ENCODE measurements around the gene NF1.
A peak's percentile ranks its signal among the peaks of the same experiment; 100 is the strongest.
"Not testable (repeated sequence)": the region's sequence is repeated elsewhere in the genome, so short reads cannot be mapped to it uniquely, and the experiment has no call there.

Gene NF1

GRCh38 chr17:31275116-31275515, 180.3 kb downstream of the NF1 start:
- no peaks in the 10 kb centered on the region for H3K9me3 Mint-ChIP-seq
- no peaks in the 10 kb centered on the region for H3K27me3 Mint-ChIP-seq
- peaks cover 0 to 2% of the 10 kb centered on the region in 2 donors for H3K4me1 Mint-ChIP-seq
- DNase-seq, result no peak
- no peak for ATAC-seq (replicated peaks)
- H3K36me3 Mint-ChIP-seq, result peaks cover 6 to 36% of the 10 kb centered on the region in 2 donors
- no peak overlapping the region for H3K4me3 Mint-ChIP-seq
- H3K27ac Mint-ChIP-seq, result no peak overlapping the region

GRCh38 chr17:31279401-31279800, 184.6 kb downstream of the NF1 start:
- peaks cover 5 to 38% of the 10 kb centered on the region in 2 donors for H3K36me3 Mint-ChIP-seq
- no peaks in the 10 kb centered on the region for H3K9me3 Mint-ChIP-seq
- no peak for ATAC-seq (replicated peaks)
- H3K27me3 Mint-ChIP-seq, result no peaks in the 10 kb centered on the region
- no peak overlapping the region for H3K4me3 Mint-ChIP-seq
- H3K4me1 Mint-ChIP-seq, result peaks cover 0 to 2% of the 10 kb centered on the region in 2 donors
- no peak for DNase-seq
- no peak overlapping the region for H3K27ac Mint-ChIP-seq

- Mint-ChIP-seq H3K4me3 (no peak overlapping the region), H3K27me3 (no peaks in the 10 kb centered on the region), H3K27ac (no peak overlapping the region), H3K9me3 (no peaks in the 10 kb centered on the region), H3K36me3 (peaks cover 5 to 30% of the 10 kb centered on the region in 2 donors), H3K4me1 (no peaks in the 10 kb centered on the region)
- DNase-seq, result no peak
- ATAC-seq (replicated peaks), result no peak
These were observed 186.3 kb downstream of the NF1 start for GRCh38 chr17:31281061-31281460.

- DNase-seq (no peak), ATAC-seq (replicated peaks) (no peak)
- Mint-ChIP-seq H3K4me1 (no peaks in the 10 kb centered on the region), H3K27me3 (no peaks in the 10 kb centered on the region), H3K27ac (no peak overlapping the region), H3K9me3 (no peaks in the 10 kb centered on the region), H3K36me3 (peaks cover 5 to 21% of the 10 kb centered on the region in 2 donors), H3K4me3 (no peak overlapping the region)
These were observed 189.1 kb downstream of the NF1 start for GRCh38 chr17:31283841-31284240.

- Mint-ChIP-seq H3K4me1 (peaks cover 2 to 6% of the 10 kb centered on the region in 2 donors), H3K4me3 (no peak overlapping the region), H3K27ac (no peak overlapping the region), H3K9me3 (no peaks in the 10 kb centered on the region), H3K36me3 (peaks cover 4 to 12% of the 10 kb centered on the region in 2 donors), H3K27me3 (no peaks in the 10 kb centered on the region)
- ATAC-seq (replicated peaks) (no peak), DNase-seq (no peak)
These were observed 191.8 kb downstream of the NF1 start for GRCh38 chr17:31286587-31286986.

- peaks cover 6 to 11% of the 10 kb centered on the region in 2 donors for H3K36me3 Mint-ChIP-seq
- not testable (repeated sequence) for H3K27ac Mint-ChIP-seq; H3K4me3 Mint-ChIP-seq; H3K27me3 Mint-ChIP-seq; H3K4me1 Mint-ChIP-seq; DNase-seq; ATAC-seq (replicated peaks); H3K9me3 Mint-ChIP-seq
These were observed 193.2 kb downstream of the NF1 start for GRCh38 chr17:31287932-31288331.

GRCh38 chr17:31289790-31290189, 195.0 kb downstream of the NF1 start:
- Mint-ChIP-seq H3K9me3 (no peaks in the 10 kb centered on the region), H3K36me3 (peaks cover 7 to 11% of the 10 kb centered on the region in 2 donors), H3K4me3 (no peak overlapping the region), H3K27ac (no peak overlapping the region), H3K4me1 (peaks cover 2 to 6% of the 10 kb centered on the region in 2 donors), H3K27me3 (no peaks in the 10 kb centered on the region)
- DNase-seq, result no peak
- no peak for ATAC-seq (replicated peaks)

- DNase-seq (no peak), ATAC-seq (replicated peaks) (no peak)
- Mint-ChIP-seq H3K36me3 (peaks cover 9 to 11% of the 10 kb centered on the region in 2 donors), H3K4me1 (peaks cover 4 to 6% of the 10 kb centered on the region in 2 donors), H3K27me3 (no peaks in the 10 kb centered on the region), H3K4me3 (no peak overlapping the region), H3K27ac (no peak overlapping the region), H3K9me3 (no peaks in the 10 kb centered on the region)
These were observed 197.0 kb downstream of the NF1 start for GRCh38 chr17:31291820-31292219.

- Mint-ChIP-seq H3K36me3 (peaks cover 5 to 9% of the 10 kb centered on the region in 2 donors), H3K4me3 (no peak overlapping the region), H3K27ac (no peak overlapping the region), H3K4me1 (peaks cover 4 to 6% of the 10 kb centered on the region in 2 donors), H3K9me3 (no peaks in the 10 kb centered on the region), H3K27me3 (no peaks in the 10 kb centered on the region)
- ATAC-seq (replicated peaks) (no peak), DNase-seq (no peak)
These were observed 198.8 kb downstream of the NF1 start for GRCh38 chr17:31293581-31293980.

- peaks cover 4 to 6% of the 10 kb centered on the region in 2 donors for H3K4me1 Mint-ChIP-seq
- DNase-seq, result no peak
- H3K9me3 Mint-ChIP-seq, result no peaks in the 10 kb centered on the region
- H3K4me3 Mint-ChIP-seq, result no peak overlapping the region
- no peaks in the 10 kb centered on the region for H3K27me3 Mint-ChIP-seq
- ATAC-seq (replicated peaks), result no peak
- peaks cover 5 to 9% of the 10 kb centered on the region in 2 donors for H3K36me3 Mint-ChIP-seq
- no peak overlapping the region for H3K27ac Mint-ChIP-seq
These were observed 199.5 kb downstream of the NF1 start for GRCh38 chr17:31294231-31294630.

GRCh38 chr17:31294820-31295488, 200.2 kb downstream of the NF1 start:
- Mint-ChIP-seq H3K4me1 (peaks cover 4 to 6% of the 10 kb centered on the region in 2 donors), H3K27ac (no peak overlapping the region), H3K9me3 (no peaks in the 10 kb centered on the region), H3K27me3 (no peaks in the 10 kb centered on the region), H3K4me3 (no peak overlapping the region), H3K36me3 (peaks cover 5 to 9% of the 10 kb centered on the region in 2 donors)
- no peak for DNase-seq
- ATAC-seq (replicated peaks), result no peak

- peaks cover under 1 to 2% of the 10 kb centered on the region in 2 donors for H3K4me1 Mint-ChIP-seq
- no peak overlapping the region for H3K4me3 Mint-ChIP-seq
- no peak overlapping the region for H3K27ac Mint-ChIP-seq
- H3K36me3 Mint-ChIP-seq, result peaks cover 5 to 9% of the 10 kb centered on the region in 2 donors
- H3K27me3 Mint-ChIP-seq, result no peaks in the 10 kb centered on the region
- DNase-seq (no peak), ATAC-seq (replicated peaks) (no peak)
- no peaks in the 10 kb centered on the region for H3K9me3 Mint-ChIP-seq
These were observed 200.7 kb downstream of the NF1 start for GRCh38 chr17:31295489-31295871.

- no peaks in the 10 kb centered on the region for H3K9me3 Mint-ChIP-seq
- peaks cover 5 to 9% of the 10 kb centered on the region in 2 donors for H3K36me3 Mint-ChIP-seq
- ATAC-seq (replicated peaks) (no peak), DNase-seq (no peak)
- H3K27ac Mint-ChIP-seq, result no peak overlapping the region
- no peaks in the 10 kb centered on the region for H3K27me3 Mint-ChIP-seq
- peaks cover 2 to 5% of the 10 kb centered on the region in 2 donors for H3K4me1 Mint-ChIP-seq
- H3K4me3 Mint-ChIP-seq, result no peak overlapping the region
These were observed 201.4 kb downstream of the NF1 start for GRCh38 chr17:31296142-31296541.

- peaks cover 0 to 4% of the 10 kb centered on the region in 2 donors for H3K36me3 Mint-ChIP-seq
- DNase-seq, result no peak
- no peak within 1 kb of the TSS for H3K4me3 Mint-ChIP-seq
- no peak within 1 kb of the TSS for H3K27ac Mint-ChIP-seq
- no peaks in the 10 kb centered on the region for H3K27me3 Mint-ChIP-seq
- H3K4me1 Mint-ChIP-seq, result peaks cover 6 to 14% of the 10 kb centered on the region in 2 donors
- H3K9me3 Mint-ChIP-seq, result no peaks in the 10 kb centered on the region
- no peak for ATAC-seq (replicated peaks)
These were observed 202.3 kb downstream of the NF1 start, which contains the start of gene OMG for GRCh38 chr17:31297090-31297489. TSS of gene OMG (minus strand) at chr17:31297239. CDS start at chr17:31296331, 908 bp downstream.

- H3K4me3 Mint-ChIP-seq, result no peak overlapping the region
- H3K27ac Mint-ChIP-seq, result peak overlapping the region; percentile 39
- peaks cover 14 to 28% of the 10 kb centered on the region in 2 donors for H3K4me1 Mint-ChIP-seq
- H3K36me3 Mint-ChIP-seq, result peaks cover 15 to 18% of the 10 kb centered on the region in 2 donors
- no peak for ATAC-seq (replicated peaks)
- peaks cover 5 to 7% of the 10 kb centered on the region in 2 donors for H3K9me3 Mint-ChIP-seq
- DNase-seq, result no peak
- no peaks in the 10 kb centered on the region for H3K27me3 Mint-ChIP-seq
These were observed 204.8 kb downstream of the NF1 start for GRCh38 chr17:31299624-31300023.

Measured in stimulated activated naive B cell treated with anti-CD40 and anti-IgM and Interleukin-4, amounts not matched to agents 10 μg/mL and 1 μg/mL and 100 μg/mL, for 72 hours (primary cell).